Colonic mucosa (tissue), 4 donors: ENCODE data around the gene OLFML2B. TPM values are rescaled to one million over a fixed set of nuclear protein-coding genes. Genes with fewer than 3 reads are reported as not detected.

Experiments
- DNase-seq: peaks from one replicate; pipeline ENCODE4 v3.0.0-alpha.2; 2020
- H3K27ac ChIP-seq: fragments of 200-600 bp; one replicate; pipeline ENCODE4 v1.8.0; 2021
- H3K27me3 ChIP-seq: fragments of 200-600 bp; one replicate; pipeline ENCODE4 v1.8.0; 2021
- H3K36me3 ChIP-seq: fragments of 200-600 bp; one replicate; pipeline ENCODE4 v1.8.0; 2021
- H3K4me1 ChIP-seq: fragments of 200-600 bp; one replicate; pipeline ENCODE4 v1.8.0; 2021; ENCODE audit warnings: mild to moderate bottlenecking
- H3K4me3 ChIP-seq: fragments of 200-600 bp; one replicate; pipeline ENCODE4 v1.8.0; 2021
- H3K9ac ChIP-seq, 2 donors: one replicate each; pipeline ENCODE4 v1.7.0; 2013; ENCODE audit warnings: control low read depth in 2 of 2, low read depth in 2 of 2, low read length in 2 of 2
- H3K9me3 ChIP-seq: fragments of 200-600 bp; one replicate; pipeline ENCODE4 v1.8.0; 2021
- CTCF ChIP-seq: fragments of 200-600 bp; IDR thresholded peaks from one replicate; pipeline ENCODE4 v1.8.0; 2022; ENCODE audit warnings: antibody characterized with exemption, mild to moderate bottlenecking
- intact Hi-C: fragments of 100-400 bp; cut with DNase I; formaldehyde crosslinking; loops from one replicate; pipeline ENCODE4 v1.14.1; 2022
- total RNA-seq, 2 donors: library from RNA; stranded (reverse); fragmentation: NEBNext Ultra II Directional in 1 of 2; extraction: Animal tissue kit (Norgen Biotek cat#: 25700) in 1 of 2; gene quantifications; one replicate each; pipeline ENCODE4 v1.2.1, GENCODE V29; 2021
- donor health status: healthy.
- donor health status: DM: no; HTN: no; CAD: no.
- donor health status: DM: no; HTN: no; CAD: no.

OLFML2B gene
- total RNA-seq, 2 donors from 2014 or later, result 0.57 to 5.2 TPM

- no peaks in the 10 kb centered on the region for H3K36me3 ChIP-seq
- peak; percentile 33 for DNase-seq
- intact Hi-C loops, result no loop called here
- H3K27ac ChIP-seq, result no peak overlapping the region
- no peaks in the 10 kb centered on the region for H3K4me1 ChIP-seq
- no peak overlapping the region for H3K9ac ChIP-seq
- H3K4me3 ChIP-seq, result no peak overlapping the region
- H3K27me3 ChIP-seq, result no peaks in the 10 kb centered on the region
- H3K9me3 ChIP-seq, result no peaks in the 10 kb centered on the region
- no peak for TF ChIP-seq CTCF
These were observed 12.2 kb downstream of the OLFML2B start for GRCh38 chr1:162011337-162012012.

GRCh38 chr1:162010175-162010506 lies 13.5 kb downstream of the OLFML2B start:
- intact Hi-C loops, result no loop called here
- DNase-seq, result no peak

GRCh38 chr1:162009501-162010174 lies 14.0 kb downstream of the OLFML2B start:
- no peaks in the 10 kb centered on the region for H3K36me3 ChIP-seq
- no peaks in the 10 kb centered on the region for H3K27me3 ChIP-seq
- no peak for TF ChIP-seq CTCF
- H3K9ac ChIP-seq, result no peak overlapping the region
- intact Hi-C loops, result no loop called here
- no peak overlapping the region for H3K4me3 ChIP-seq
- no peaks in the 10 kb centered on the region for H3K9me3 ChIP-seq
- no peaks in the 10 kb centered on the region for H3K4me1 ChIP-seq
- no peak overlapping the region for H3K27ac ChIP-seq
- DNase-seq, result no peak

More at GRCh38 chr1:162010175-162010506, 13.5 kb downstream of the OLFML2B start:
- Histone ChIP-seq H3K27me3 (no peaks in the 10 kb centered on the region), H3K27ac (no peak overlapping the region), H3K36me3 (no peaks in the 10 kb centered on the region), H3K4me3 (no peak overlapping the region), H3K9ac (no peak overlapping the region), H3K4me1 (no peaks in the 10 kb centered on the region), H3K9me3 (no peaks in the 10 kb centered on the region)
- TF ChIP-seq CTCF, result no peak

GRCh38 chr1:162008799-162009198 lies 14.9 kb downstream of the OLFML2B start:
- intact Hi-C loops, result no loop called here
- TF ChIP-seq CTCF, result no peak
- Histone ChIP-seq H3K36me3 (no peaks in the 10 kb centered on the region), H3K4me1 (no peaks in the 10 kb centered on the region), H3K9me3 (no peaks in the 10 kb centered on the region), H3K9ac (no peak overlapping the region), H3K27me3 (no peaks in the 10 kb centered on the region), H3K27ac (no peak overlapping the region), H3K4me3 (no peak overlapping the region)
- no peak for DNase-seq

GRCh38 chr1:162007466-162007865 lies 16.2 kb downstream of the OLFML2B start:
- TF ChIP-seq CTCF, result no peak

More at GRCh38 chr1:162007466-162007865, 16.2 kb downstream of the OLFML2B start:
- Histone ChIP-seq H3K4me1 (no peaks in the 10 kb centered on the region), H3K36me3 (no peaks in the 10 kb centered on the region), H3K27me3 (no peaks in the 10 kb centered on the region), H3K4me3 (no peak overlapping the region), H3K27ac (no peak overlapping the region), H3K9ac (no peak overlapping the region), H3K9me3 (no peaks in the 10 kb centered on the region)
- intact Hi-C loops, result no loop called here
- no peak for DNase-seq
